IMR-90 (cell line): Measurements from ENCODE around the gene KIF1A.

Experiments used
- CHD1 ChIP-seq: IDR thresholded peaks from 2 replicates; pipeline ENCODE4 v1.6.1; 2012; ENCODE audit warnings: low read depth, low read length, improper control_type of control experiment
- CTCF ChIP-seq: conservative IDR thresholded peaks from 2 replicates; pipeline ENCODE4 v1.5.1; 2012; ENCODE audit warnings: mild to moderate bottlenecking, low read depth, low read length, improper control_type of control experiment
- FOS ChIP-seq: fragments of 150-350 bp; IDR thresholded peaks from 2 replicates; pipeline ENCODE4 v1.6.1; 2016; ENCODE audit warnings: low read depth, low read length
- MAZ ChIP-seq: IDR thresholded peaks from 2 replicates; pipeline ENCODE4 v1.6.1; 2012; ENCODE audit warnings: low read depth, mild to moderate bottlenecking, low read length, improper control_type of control experiment, moderate library complexity, borderline replicate concordance
- MXI1 ChIP-seq: IDR thresholded peaks from 2 replicates; pipeline ENCODE4 v1.6.1; 2012; ENCODE audit warnings: low read depth, mild to moderate bottlenecking, low read length, moderate library complexity, borderline replicate concordance
- POLR2A ChIP-seq: IDR thresholded peaks from 2 replicates; pipeline ENCODE4 v1.6.1; 2012; ENCODE audit warnings: mild to moderate bottlenecking, low read depth, low read length
- RAD21 ChIP-seq: IDR thresholded peaks from 2 replicates; pipeline ENCODE4 v1.6.1; 2012; ENCODE audit warnings: low read length, improper control_type of control experiment

GRCh38 chr2:240762249-240762648 is 57.8 kb downstream of the KIF1A start:
- no peak for TF ChIP-seq MXI1
- TF ChIP-seq RAD21, result no peak
- TF ChIP-seq MAZ, result no peak
- TF ChIP-seq CTCF, result no peak
- TF ChIP-seq POLR2A, result no peak
- no peak for TF ChIP-seq CHD1
- no peak for TF ChIP-seq FOS
